ENCODE measurements around the gene NGB.

Gene NGB

GRCh38 chr14:77230914-77231313 is 40.1 kb downstream of the NGB start:
- no peak for DNase-seq (ENCODE audit: low read depth)
- TF ChIP-seq, protein P1, sequence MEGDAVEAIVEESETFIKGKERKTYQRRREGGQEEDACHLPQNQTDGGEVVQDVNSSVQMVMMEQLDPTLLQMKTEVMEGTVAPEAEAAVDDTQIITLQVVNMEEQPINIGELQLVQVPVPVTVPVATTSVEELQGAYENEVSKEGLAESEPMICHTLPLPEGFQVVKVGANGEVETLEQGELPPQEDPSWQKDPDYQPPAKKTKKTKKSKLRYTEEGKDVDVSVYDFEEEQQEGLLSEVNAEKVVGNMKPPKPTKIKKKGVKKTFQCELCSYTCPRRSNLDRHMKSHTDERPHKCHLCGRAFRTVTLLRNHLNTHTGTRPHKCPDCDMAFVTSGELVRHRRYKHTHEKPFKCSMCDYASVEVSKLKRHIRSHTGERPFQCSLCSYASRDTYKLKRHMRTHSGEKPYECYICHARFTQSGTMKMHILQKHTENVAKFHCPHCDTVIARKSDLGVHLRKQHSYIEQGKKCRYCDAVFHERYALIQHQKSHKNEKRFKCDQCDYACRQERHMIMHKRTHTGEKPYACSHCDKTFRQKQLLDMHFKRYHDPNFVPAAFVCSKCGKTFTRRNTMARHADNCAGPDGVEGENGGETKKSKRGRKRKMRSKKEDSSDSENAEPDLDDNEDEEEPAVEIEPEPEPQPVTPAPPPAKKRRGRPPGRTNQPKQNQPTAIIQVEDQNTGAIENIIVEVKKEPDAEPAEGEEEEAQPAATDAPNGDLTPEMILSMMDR (IDR thresholded peaks at IDR 0.05; ENCODE audit: low read depth, low read length, missing control alignments), result no peak
- no peak overlapping the region for H3K4me3 ChIP-seq (ENCODE audit: low read depth, low read length)
- in situ Hi-C loops (cut with HindIII; ENCODE audit: low sequenced_read_pairs), result no loop called here

DNA sequence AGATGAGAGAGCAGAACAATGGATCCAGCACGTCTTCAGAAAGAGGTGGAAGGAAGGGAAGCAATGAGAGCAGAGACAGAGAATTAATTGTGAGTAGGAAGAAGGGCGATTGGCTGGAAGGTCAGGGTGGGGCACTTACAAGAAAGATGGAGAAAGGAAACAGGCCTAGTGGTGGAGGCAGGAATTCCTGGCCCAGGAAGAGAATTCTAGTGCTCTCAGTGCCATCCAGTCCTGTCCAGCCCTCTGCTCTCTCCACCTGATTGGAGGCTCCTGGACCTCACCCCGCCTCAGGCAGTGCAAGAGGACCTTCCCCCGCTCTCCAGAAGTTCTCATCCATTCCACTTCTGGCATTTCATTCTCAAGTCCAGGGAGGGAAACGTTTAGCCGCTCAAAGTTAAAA is 43.0 kb downstream of the NGB start:
- in situ Hi-C loops (cut with HindIII; ENCODE audit: low sequenced_read_pairs), result no loop called here
- H3K4me3 ChIP-seq (ENCODE audit: low read depth, low read length), result no peak overlapping the region
- DNase-seq (ENCODE audit: low read depth), result no peak
- TF ChIP-seq, protein P1 (IDR thresholded peaks at IDR 0.05; ENCODE audit: low read depth, low read length, missing control alignments), result no peak

GRCh38 chr14:77225892-77226557 is 45.0 kb downstream of the NGB start:
- TF ChIP-seq, protein P1 (IDR thresholded peaks at IDR 0.05; ENCODE audit: low read depth, low read length, missing control alignments), result no peak
- DNase-seq (ENCODE audit: low read depth), result no peak

DNA sequence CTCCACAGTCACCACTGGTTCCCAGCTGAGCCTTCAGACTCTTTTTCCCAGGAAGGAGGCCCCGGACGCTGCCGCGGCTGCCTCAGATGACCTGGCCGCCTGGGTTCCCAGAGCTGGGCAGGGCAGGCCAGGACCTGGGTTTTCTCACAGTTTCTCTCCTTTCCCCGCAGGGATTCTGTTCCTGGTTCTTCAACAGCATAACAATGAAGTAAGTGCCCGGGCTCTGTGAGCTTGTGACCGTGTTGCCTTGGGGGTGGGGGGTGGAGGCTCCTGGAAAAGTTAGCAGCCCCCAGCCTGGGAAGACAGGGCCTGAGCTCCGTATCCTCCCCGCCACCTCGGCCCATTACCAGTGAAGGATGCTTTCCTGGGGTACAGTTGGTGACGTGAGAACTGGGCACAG is 45.8 kb downstream of the NGB start:
- no peak overlapping the region for H3K4me3 ChIP-seq (ENCODE audit: low read depth, low read length)
- no peak for DNase-seq (ENCODE audit: low read depth)
- TF ChIP-seq, protein P1 (IDR thresholded peaks at IDR 0.05; ENCODE audit: low read depth, low read length, missing control alignments), result no peak
- in situ Hi-C loops (cut with HindIII; ENCODE audit: low sequenced_read_pairs), result no loop called here

More at GRCh38 chr14:77225892-77226557, 45.0 kb downstream of the NGB start:
- in situ Hi-C loops (cut with HindIII; ENCODE audit: low sequenced_read_pairs), result no loop called here
- H3K4me3 ChIP-seq (ENCODE audit: low read depth, low read length), result no peak overlapping the region

DNA sequence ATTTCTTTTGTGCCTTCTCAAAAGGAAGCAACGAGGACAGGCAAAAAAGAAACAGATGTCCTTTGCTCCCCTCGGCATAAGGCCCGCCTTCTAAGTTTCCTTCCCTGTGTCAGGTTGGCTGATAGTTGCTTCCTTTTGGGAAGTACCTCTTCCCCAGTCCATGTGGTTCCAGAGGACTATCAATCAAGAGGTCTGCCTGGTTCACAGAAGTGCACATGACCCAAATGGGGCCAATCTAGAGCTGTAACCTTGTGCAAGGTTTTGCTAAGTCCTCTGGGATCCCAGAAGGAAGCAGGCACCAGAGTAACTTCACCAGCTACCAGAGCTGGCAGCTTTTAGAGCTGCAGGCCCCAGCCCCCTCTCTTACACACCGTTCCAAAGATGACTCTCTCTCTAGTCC is 46.8 kb downstream of the NGB start:
- H3K4me3 ChIP-seq (ENCODE audit: low read depth, low read length), result no peak overlapping the region
- TF ChIP-seq, protein P1 (IDR thresholded peaks at IDR 0.05; ENCODE audit: low read depth, low read length, missing control alignments), result no peak
- no peak for DNase-seq (ENCODE audit: low read depth)
- in situ Hi-C loops (cut with HindIII; ENCODE audit: low sequenced_read_pairs), result no loop called here

- TF ChIP-seq, protein P1 (IDR thresholded peaks at IDR 0.05; ENCODE audit: low read depth, low read length, missing control alignments), result no peak
- no peak overlapping the region for H3K4me3 ChIP-seq (ENCODE audit: low read depth, low read length)
- no peak for DNase-seq (ENCODE audit: low read depth)
- in situ Hi-C loops (cut with HindIII; ENCODE audit: low sequenced_read_pairs), result no loop called here
Observed at GRCh38 chr14:77222546-77223225, 48.3 kb downstream of the NGB start.
